Activated CD4-positive, alpha-beta T cell treated with anti-CD3 and anti-CD28 coated beads, Interleukin-2, amount 50 U/mL, for 24 hours (primary cell): ENCODE measurements around the gene MED15.
"Not testable (repeated sequence)": the region's sequence is repeated elsewhere in the genome, so short reads cannot be mapped to it uniquely, and the experiment has no call there.

Experiments used
- DNase-seq, 2 donors: peaks; one replicate each; pipeline ENCODE4 v3.0.0-alpha.2; 2020; ENCODE audit warnings: low read depth in 1 of 2, low spot score in 1 of 2

The MED15 gene

GRCh38 chr22:20531154-20531403 is 23.7 kb downstream of the MED15 start:
- no peak for DNase-seq

GRCh38 chr22:20531404-20532201 is 24.2 kb downstream of the MED15 start:
- no peak for DNase-seq

GRCh38 chr22:20532256-20532993 is 25.0 kb downstream of the MED15 start:
- no peak for DNase-seq

- no peak for DNase-seq
Observed at GRCh38 chr22:20533095-20533878, 25.9 kb downstream of the MED15 start.

GRCh38 chr22:20533879-20534265 is 26.5 kb downstream of the MED15 start:
- no peak for DNase-seq

- no peak for DNase-seq
Observed at GRCh38 chr22:20536590-20537324, 29.3 kb downstream of the MED15 start.

- DNase-seq = no peak
Observed at GRCh38 chr22:20537325-20537756, 29.9 kb downstream of the MED15 start.

GRCh38 chr22:20537983-20538382 is 30.6 kb downstream of the MED15 start:
- DNase-seq = no peak

- not testable (repeated sequence) for DNase-seq
Observed at GRCh38 chr22:20538875-20539274, 31.5 kb downstream of the MED15 start.

GRCh38 chr22:20542055-20542454 is 34.6 kb downstream of the MED15 start:
- no peak for DNase-seq

- no peak for DNase-seq
Observed at GRCh38 chr22:20542736-20543135, 35.3 kb downstream of the MED15 start.

GRCh38 chr22:20545318-20545634 is 37.9 kb downstream of the MED15 start:
- DNase-seq = not testable (repeated sequence)

- DNase-seq = no peak
Observed at GRCh38 chr22:20545681-20546521, 38.5 kb downstream of the MED15 start.

GRCh38 chr22:20546541-20546950 is 39.1 kb downstream of the MED15 start:
- no peak for DNase-seq

GRCh38 chr22:20547029-20547428 is 39.6 kb downstream of the MED15 start:
- DNase-seq = no peak

GRCh38 chr22:20548806-20549205 is 41.4 kb downstream of the MED15 start:
- DNase-seq = no peak

GRCh38 chr22:20549232-20549841 is 41.9 kb downstream of the MED15 start:
- DNase-seq = peak in 1 of 2 donors; percentile 30

- DNase-seq = no peak
Observed at GRCh38 chr22:20550057-20550817, 42.8 kb downstream of the MED15 start.
